ENCODE measurements around the gene ABTB2. TPM values are rescaled to one million over a fixed set of nuclear protein-coding genes. Genes with fewer than 3 reads are reported as not detected.

The ABTB2 gene
- total and polyA plus RNA-seq, 2 experiments from 2014 or later = 2.6 to 12.1 TPM

- Histone ChIP-seq H3K4me3 (no peak overlapping the region), H4K20me1 (replicated peaks; ENCODE audit: insufficient read depth) (no peaks in the 10 kb centered on the region), H3K4me1 (ENCODE audit: insufficient read depth) (peaks cover 11% of the 10 kb centered on the region), H2AFZ (no peak overlapping the region), H3K36me3 (ENCODE audit: insufficient read depth) (no peaks in the 10 kb centered on the region), H3F3A (replicated peaks; ENCODE audit: low read depth) (no peaks in the 10 kb centered on the region), H3K9me2 (ENCODE audit: insufficient read depth) (no peaks in the 10 kb centered on the region), H3K4me2 (no peak overlapping the region), H3K79me2 (replicated peaks; ENCODE audit: insufficient read depth) (no peaks in the 10 kb centered on the region), H3K27me3 (ENCODE audit: insufficient read depth) (no peaks in the 10 kb centered on the region), H3K27ac (ENCODE audit: low read depth) (no peak overlapping the region)
- Mint-ChIP-seq H3K4me3 (no peak overlapping the region), H3K27ac (no peak overlapping the region; the same call in 1 of the 2 replicates), H3K27me3 (ENCODE audit: insufficient read depth, low read depth, poor library complexity) (peaks cover 10% of the 10 kb centered on the region), H3K9me3 (peaks cover 3% of the 10 kb centered on the region; the same call in 1 of the 3 replicates), H3K36me3 (ENCODE audit: low read depth) (no peaks in the 10 kb centered on the region), H3K4me1 (peaks cover 21% of the 10 kb centered on the region)
- DNase-seq (ENCODE audit: low spot score) (no peak), ATAC-seq (no peak)
- TF ChIP-seq ZNF331 (CRISPR knock-in tag; IDR thresholded peaks at IDR 0.05; ENCODE audit: low read depth) (no peak), ZNF114 (CRISPR knock-in tag; IDR thresholded peaks at IDR 0.05) (no peak), EZH2 (IDR thresholded peaks at IDR 0.05; ENCODE audit: low read depth, unreplicated experiment) (no peak), CREB1 (CRISPR knock-in tag; IDR thresholded peaks at IDR 0.05; ENCODE audit: low read depth) (no peak), STAT1 (IDR thresholded peaks at IDR 0.05; ENCODE audit: unreplicated experiment) (no peak), ETS1 (IDR thresholded peaks at IDR 0.05) (no peak), POLR2AphosphoS5 (IDR thresholded peaks at IDR 0.05; ENCODE audit: low read depth) (no peak), NANOG (IDR thresholded peaks at IDR 0.05; ENCODE audit: borderline replicate concordance) (no peak), REST (IDR thresholded peaks at IDR 0.05; ENCODE audit: unreplicated experiment) (no peak), ZNF462 (CRISPR knock-in tag; IDR thresholded peaks at IDR 0.05) (no peak)
- TF ChIP-seq, protein P1, sequence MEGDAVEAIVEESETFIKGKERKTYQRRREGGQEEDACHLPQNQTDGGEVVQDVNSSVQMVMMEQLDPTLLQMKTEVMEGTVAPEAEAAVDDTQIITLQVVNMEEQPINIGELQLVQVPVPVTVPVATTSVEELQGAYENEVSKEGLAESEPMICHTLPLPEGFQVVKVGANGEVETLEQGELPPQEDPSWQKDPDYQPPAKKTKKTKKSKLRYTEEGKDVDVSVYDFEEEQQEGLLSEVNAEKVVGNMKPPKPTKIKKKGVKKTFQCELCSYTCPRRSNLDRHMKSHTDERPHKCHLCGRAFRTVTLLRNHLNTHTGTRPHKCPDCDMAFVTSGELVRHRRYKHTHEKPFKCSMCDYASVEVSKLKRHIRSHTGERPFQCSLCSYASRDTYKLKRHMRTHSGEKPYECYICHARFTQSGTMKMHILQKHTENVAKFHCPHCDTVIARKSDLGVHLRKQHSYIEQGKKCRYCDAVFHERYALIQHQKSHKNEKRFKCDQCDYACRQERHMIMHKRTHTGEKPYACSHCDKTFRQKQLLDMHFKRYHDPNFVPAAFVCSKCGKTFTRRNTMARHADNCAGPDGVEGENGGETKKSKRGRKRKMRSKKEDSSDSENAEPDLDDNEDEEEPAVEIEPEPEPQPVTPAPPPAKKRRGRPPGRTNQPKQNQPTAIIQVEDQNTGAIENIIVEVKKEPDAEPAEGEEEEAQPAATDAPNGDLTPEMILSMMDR (conservative IDR thresholded peaks at IDR 0.05; ENCODE audit: low read depth in 2 of 2) = no peak
Measured at GRCh38 chr11:34223907-34224306, 133.9 kb downstream of the ABTB2 start.

Measured in GM23338 (cell line).